ENCODE measurements around the gene ADAM21.
"Not testable (repeated sequence)": the region's sequence is repeated elsewhere in the genome, so short reads cannot be mapped to it uniquely, and the experiment has no call there.

Gene ADAM21

GRCh38 chr14:70436867-70437266, 15.1 kb upstream of the ADAM21 start:
- H3K4me3 ChIP-seq (ENCODE audit: low read length), result no peak overlapping the region
- no peak overlapping the region for H3K9ac ChIP-seq (ENCODE audit: low read length)
- H3K9me3 ChIP-seq (ENCODE audit: control insufficient read depth, low read length), result peaks cover 58% of the 10 kb centered on the region
- DNase-seq (ENCODE audit: low read depth), result no peak
- H3K36me3 ChIP-seq (ENCODE audit: control insufficient read depth, insufficient read depth, low read length, severe bottlenecking), result no peaks in the 10 kb centered on the region
- H3K27me3 ChIP-seq (replicated peaks; ENCODE audit: control insufficient read depth, insufficient read depth, low read length), result no peaks in the 10 kb centered on the region
- H3K4me1 ChIP-seq (ENCODE audit: control insufficient read depth, insufficient read depth, low read length), result no peaks in the 10 kb centered on the region

GRCh38 chr14:70441641-70442040, 10.3 kb upstream of the ADAM21 start:
- H3K9me3 ChIP-seq (ENCODE audit: control insufficient read depth, low read length), result peaks cover 37% of the 10 kb centered on the region

GRCh38 chr14:70442750-70443149, 9.2 kb upstream of the ADAM21 start:
- DNase-seq (ENCODE audit: low read depth), result no peak
- Histone ChIP-seq H3K4me3 (ENCODE audit: low read length) (no peak overlapping the region), H3K4me1 (ENCODE audit: control insufficient read depth, insufficient read depth, low read length) (no peaks in the 10 kb centered on the region), H3K27me3 (replicated peaks; ENCODE audit: control insufficient read depth, insufficient read depth, low read length) (no peaks in the 10 kb centered on the region), H3K36me3 (ENCODE audit: control insufficient read depth, insufficient read depth, low read length, severe bottlenecking) (no peaks in the 10 kb centered on the region), H3K9ac (ENCODE audit: low read length) (no peak overlapping the region), H3K9me3 (ENCODE audit: control insufficient read depth, low read length) (peaks cover 26% of the 10 kb centered on the region)

More at GRCh38 chr14:70441641-70442040, 10.3 kb upstream of the ADAM21 start:
- Histone ChIP-seq H3K9ac (ENCODE audit: low read length) (no peak overlapping the region), H3K27me3 (replicated peaks; ENCODE audit: control insufficient read depth, insufficient read depth, low read length) (no peaks in the 10 kb centered on the region), H3K4me1 (ENCODE audit: control insufficient read depth, insufficient read depth, low read length) (no peaks in the 10 kb centered on the region), H3K36me3 (ENCODE audit: control insufficient read depth, insufficient read depth, low read length, severe bottlenecking) (no peaks in the 10 kb centered on the region), H3K4me3 (ENCODE audit: low read length) (no peak overlapping the region)
- no peak for DNase-seq (ENCODE audit: low read depth)

DNA sequence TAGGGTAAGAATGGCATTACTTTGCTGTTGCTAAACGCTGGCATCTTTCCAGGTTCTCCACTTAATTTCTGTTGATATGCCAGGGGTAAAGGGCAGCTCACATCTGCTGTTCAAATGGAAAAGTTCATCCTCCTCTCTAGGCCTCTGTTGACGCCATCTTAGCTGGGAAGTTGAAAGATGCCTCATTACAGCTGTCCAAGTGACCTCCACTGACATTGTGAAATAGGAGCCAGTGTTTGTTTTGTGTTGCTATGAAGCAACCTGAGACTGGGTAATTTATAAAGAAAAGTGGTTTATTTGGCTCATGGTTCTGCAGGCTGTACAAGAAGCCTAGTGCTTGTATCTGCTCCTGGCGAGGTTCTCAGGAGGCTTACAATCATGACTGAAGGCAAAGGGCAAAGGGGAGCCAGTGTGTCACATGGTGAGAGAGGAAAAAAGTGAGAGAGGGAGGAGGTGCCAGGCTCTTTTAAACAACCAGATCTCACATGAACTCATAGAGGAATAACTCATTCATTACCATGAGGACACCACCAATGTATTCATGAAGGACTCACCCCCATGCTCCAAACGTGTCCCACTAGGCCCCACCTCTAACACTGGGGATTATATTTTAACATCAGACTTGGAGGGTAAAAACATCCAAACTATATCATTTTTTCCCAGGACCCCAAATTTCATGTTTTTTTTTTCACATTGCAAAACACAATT, 3.2 kb upstream of the ADAM21 start:
- Histone ChIP-seq H3K4me1 (ENCODE audit: control insufficient read depth, insufficient read depth, low read length) (no peaks in the 10 kb centered on the region), H3K9ac (ENCODE audit: low read length) (no peak overlapping the region), H3K4me3 (ENCODE audit: low read length) (no peak overlapping the region), H3K27me3 (replicated peaks; ENCODE audit: control insufficient read depth, insufficient read depth, low read length) (no peaks in the 10 kb centered on the region), H3K9me3 (ENCODE audit: control insufficient read depth, low read length) (no peaks in the 10 kb centered on the region), H3K36me3 (ENCODE audit: control insufficient read depth, insufficient read depth, low read length, severe bottlenecking) (no peaks in the 10 kb centered on the region)
- DNase-seq (ENCODE audit: low read depth), result peak; percentile 65

DNA sequence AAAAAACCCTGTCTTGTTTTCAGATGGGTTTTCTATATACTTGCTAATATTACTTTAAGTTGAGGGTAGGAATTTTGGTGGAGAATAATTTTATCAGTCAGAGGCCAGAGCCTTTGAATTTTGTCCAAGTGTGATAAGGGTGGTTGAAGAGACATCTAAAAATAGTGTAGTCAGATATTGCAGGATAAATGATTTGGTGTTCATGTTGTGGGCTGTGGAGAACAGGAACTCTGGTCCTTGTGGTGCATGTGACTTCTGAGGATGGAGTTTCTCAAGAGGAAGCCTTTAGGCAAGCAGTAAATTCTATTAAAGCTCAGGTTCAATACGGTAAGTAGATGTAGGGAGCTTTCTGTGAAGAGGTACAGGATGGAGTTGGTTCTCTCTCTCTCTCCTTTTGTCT, 2.8 kb downstream of the ADAM21 start:
- no peak overlapping the region for H3K4me3 ChIP-seq (ENCODE audit: low read length)
- no peak for DNase-seq (ENCODE audit: low read depth)
- H3K9ac ChIP-seq (ENCODE audit: low read length), result no peak overlapping the region
- H3K36me3 ChIP-seq (ENCODE audit: control insufficient read depth, insufficient read depth, low read length, severe bottlenecking), result no peaks in the 10 kb centered on the region
- no peaks in the 10 kb centered on the region for H3K4me1 ChIP-seq (ENCODE audit: control insufficient read depth, insufficient read depth, low read length)
- no peaks in the 10 kb centered on the region for H3K9me3 ChIP-seq (ENCODE audit: control insufficient read depth, low read length)
- H3K27me3 ChIP-seq (replicated peaks; ENCODE audit: control insufficient read depth, insufficient read depth, low read length), result no peaks in the 10 kb centered on the region

- DNase-seq (ENCODE audit: low read depth), result no peak
- no peak overlapping the region for H3K4me3 ChIP-seq (ENCODE audit: low read length)
- no peaks in the 10 kb centered on the region for H3K9me3 ChIP-seq (ENCODE audit: control insufficient read depth, low read length)
- H3K9ac ChIP-seq (ENCODE audit: low read length), result no peak overlapping the region
- no peaks in the 10 kb centered on the region for H3K36me3 ChIP-seq (ENCODE audit: control insufficient read depth, insufficient read depth, low read length, severe bottlenecking)
- no peaks in the 10 kb centered on the region for H3K4me1 ChIP-seq (ENCODE audit: control insufficient read depth, insufficient read depth, low read length)
- H3K27me3 ChIP-seq (replicated peaks; ENCODE audit: control insufficient read depth, insufficient read depth, low read length), result no peaks in the 10 kb centered on the region
Observed at GRCh38 chr14:70468731-70469130, 16.8 kb downstream of the ADAM21 start.

DNA sequence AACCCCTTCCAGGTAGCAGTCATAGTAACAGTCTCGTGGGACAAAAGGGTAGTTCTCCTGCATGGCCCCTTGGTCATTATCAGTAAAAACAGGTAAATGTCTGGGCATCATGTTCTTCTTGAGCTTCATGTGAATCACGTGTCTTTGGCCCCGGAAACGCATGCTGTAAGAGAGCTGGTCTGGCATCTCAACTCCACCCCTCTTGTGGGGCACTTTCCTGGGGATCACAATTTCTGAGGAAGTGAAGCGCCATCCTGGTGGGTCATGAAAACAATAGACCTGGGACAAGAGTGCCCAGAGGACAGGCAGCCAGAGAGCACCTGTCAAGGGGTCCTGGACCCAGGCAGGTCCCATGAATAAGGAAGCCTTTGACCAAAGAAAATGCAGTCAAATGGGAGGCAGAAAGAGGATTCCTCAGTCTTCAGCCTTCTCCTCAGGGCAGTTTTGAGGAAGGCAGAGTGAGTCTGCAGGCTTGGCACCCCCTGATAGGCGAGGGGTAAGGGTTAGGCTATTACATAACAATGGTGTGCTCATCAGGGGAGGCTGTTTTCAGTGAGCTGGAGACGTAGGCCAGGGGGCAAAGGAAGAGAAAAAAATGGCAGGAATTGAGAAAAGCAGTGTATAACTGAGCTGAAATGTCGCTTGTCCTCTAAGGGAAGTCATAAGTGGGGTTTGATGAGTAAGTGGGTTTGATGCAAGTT, 19.0 kb downstream of the ADAM21 start:
- not testable (repeated sequence) for H3K9ac ChIP-seq (ENCODE audit: low read length); H3K4me1 ChIP-seq (ENCODE audit: control insufficient read depth, insufficient read depth, low read length); H3K4me3 ChIP-seq (ENCODE audit: low read length); DNase-seq (ENCODE audit: low read depth); H3K27me3 ChIP-seq (replicated peaks; ENCODE audit: control insufficient read depth, insufficient read depth, low read length); H3K9me3 ChIP-seq (ENCODE audit: control insufficient read depth, low read length); H3K36me3 ChIP-seq (ENCODE audit: control insufficient read depth, insufficient read depth, low read length, severe bottlenecking)

GRCh38 chr14:70472253-70473159, 20.5 kb downstream of the ADAM21 start:
- DNase-seq (ENCODE audit: low read depth), result no peak
- H3K27me3 ChIP-seq (replicated peaks; ENCODE audit: control insufficient read depth, insufficient read depth, low read length), result no peaks in the 10 kb centered on the region
- H3K36me3 ChIP-seq (ENCODE audit: control insufficient read depth, insufficient read depth, low read length, severe bottlenecking), result no peaks in the 10 kb centered on the region
- no peaks in the 10 kb centered on the region for H3K4me1 ChIP-seq (ENCODE audit: control insufficient read depth, insufficient read depth, low read length)
- H3K9me3 ChIP-seq (ENCODE audit: control insufficient read depth, low read length), result no peaks in the 10 kb centered on the region
- no peak overlapping the region for H3K4me3 ChIP-seq (ENCODE audit: low read length)
- no peak overlapping the region for H3K9ac ChIP-seq (ENCODE audit: low read length)

DNA sequence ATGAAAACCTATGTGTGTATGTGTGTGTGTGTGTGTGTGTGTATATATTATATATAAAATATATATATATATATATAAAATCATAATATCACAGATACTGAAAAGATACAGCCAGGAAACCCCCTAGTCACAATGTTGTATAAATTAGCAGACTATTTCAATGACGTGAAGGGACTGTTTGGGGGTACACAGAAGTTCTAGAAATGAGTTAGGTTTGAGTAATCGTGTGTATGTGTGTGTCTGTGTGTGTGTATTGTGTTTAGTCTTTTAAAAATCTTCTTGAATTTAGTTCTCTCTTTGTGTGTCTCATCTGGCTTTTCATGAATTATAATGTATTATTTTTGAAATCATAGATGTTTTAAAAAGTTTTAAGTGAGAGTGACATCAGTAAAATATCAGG, 21.9 kb downstream of the ADAM21 start:
- no peak for DNase-seq (ENCODE audit: low read depth)
- H3K27me3 ChIP-seq (replicated peaks; ENCODE audit: control insufficient read depth, insufficient read depth, low read length), result no peaks in the 10 kb centered on the region
- no peaks in the 10 kb centered on the region for H3K36me3 ChIP-seq (ENCODE audit: control insufficient read depth, insufficient read depth, low read length, severe bottlenecking)
- H3K4me3 ChIP-seq (ENCODE audit: low read length), result no peak overlapping the region
- no peak overlapping the region for H3K9ac ChIP-seq (ENCODE audit: low read length)
- H3K4me1 ChIP-seq (ENCODE audit: control insufficient read depth, insufficient read depth, low read length), result no peaks in the 10 kb centered on the region
- no peaks in the 10 kb centered on the region for H3K9me3 ChIP-seq (ENCODE audit: control insufficient read depth, low read length)

GRCh38 chr14:70475459-70475858, 23.5 kb downstream of the ADAM21 start:
- H3K9ac ChIP-seq (ENCODE audit: low read length); H3K4me1 ChIP-seq (ENCODE audit: control insufficient read depth, insufficient read depth, low read length); DNase-seq (ENCODE audit: low read depth); H3K36me3 ChIP-seq (ENCODE audit: control insufficient read depth, insufficient read depth, low read length, severe bottlenecking); H3K9me3 ChIP-seq (ENCODE audit: control insufficient read depth, low read length); H3K27me3 ChIP-seq (replicated peaks; ENCODE audit: control insufficient read depth, insufficient read depth, low read length); H3K4me3 ChIP-seq (ENCODE audit: low read length): not testable (repeated sequence)

Measured in adipocyte (in vitro differentiated cells).